HG03025 (cell line): ENCODE results near the gene ELOVL3.
"Not testable (repeated sequence)": the region's sequence is repeated elsewhere in the genome, so short reads cannot be mapped to it uniquely, and the experiment has no call there.

Experiments used
- ATAC-seq: cut with Tn5 transposase; IDR thresholded peaks from one replicate; pipeline ENCODE4 v1.9.1; 2021; ENCODE audit warnings: mild to moderate bottlenecking, moderate library complexity; ENCODE audit not compliant: unreplicated experiment, low FRiP score

ELOVL3 gene

GRCh38 chr10:102225646-102226541 is at the start of gene ELOVL3:
ELOVL3 (plus strand) TSS chr10:102226299; CDS start chr10:102226549, 250 bp downstream.
- peak; percentile 77 for ATAC-seq

GRCh38 chr10:102184606-102185005 is 41.5 kb upstream of the ELOVL3 start:
- no peak for ATAC-seq

GRCh38 chr10:102185272-102185671 is 40.8 kb upstream of the ELOVL3 start:
- ATAC-seq, result no peak

GRCh38 chr10:102185811-102186527 is 40.1 kb upstream of the ELOVL3 start:
- ATAC-seq, result no peak

GRCh38 chr10:102188298-102188940 is 37.7 kb upstream of the ELOVL3 start:
- no peak for ATAC-seq

- ATAC-seq, result not testable (repeated sequence)
Measured at GRCh38 chr10:102188941-102189898, 36.9 kb upstream of the ELOVL3 start.

- no peak for ATAC-seq
Measured at GRCh38 chr10:102191956-102192355, 34.1 kb upstream of the ELOVL3 start.

GRCh38 chr10:102195296-102195870 is 30.7 kb upstream of the ELOVL3 start:
- no peak for ATAC-seq

GRCh38 chr10:102196893-102197292 is 29.2 kb upstream of the ELOVL3 start:
- ATAC-seq, result no peak

GRCh38 chr10:102198027-102198426 is 28.1 kb upstream of the ELOVL3 start:
- ATAC-seq, result no peak

GRCh38 chr10:102200751-102201640 is 25.1 kb upstream of the ELOVL3 start:
- ATAC-seq, result no peak

- ATAC-seq, result no peak
Measured at GRCh38 chr10:102202386-102202785, 23.7 kb upstream of the ELOVL3 start.

GRCh38 chr10:102208311-102209035 is 17.6 kb upstream of the ELOVL3 start:
- ATAC-seq, result no peak

- ATAC-seq, result no peak
Measured at GRCh38 chr10:102211615-102212299, 14.3 kb upstream of the ELOVL3 start.

- not testable (repeated sequence) for ATAC-seq
Measured at GRCh38 chr10:102213599-102213998, 12.5 kb upstream of the ELOVL3 start.

GRCh38 chr10:102219370-102219769 is 6.7 kb upstream of the ELOVL3 start:
- no peak for ATAC-seq

GRCh38 chr10:102220612-102221011 is 5.5 kb upstream of the ELOVL3 start:
- no peak for ATAC-seq
